Dermis blood vessel endothelial cell (primary cell): Measurements from ENCODE around the gene NEK1. TPM values are rescaled to one million over a fixed set of nuclear protein-coding genes. Genes with fewer than 3 reads are reported as not detected.

Experiments
- DNase-seq: peaks from one replicate; pipeline ENCODE4 v3.0.0; 2010
- total RNA-seq: library from RNA; depleted of rRNA; stranded (reverse); fragments of >200 nt; gene quantifications from 2 replicates; pipeline ENCODE4 v1.2.3, GENCODE V29; 2014

Gene NEK1
- total RNA-seq, 1 donor from 2014 or later: 7.8 TPM

- DNase-seq: peak; percentile 73
Measured at GRCh38 chr4:169361756-169362155, 250.6 kb downstream of the NEK1 start.

GRCh38 chr4:169359961-169360360 is 252.4 kb downstream of the NEK1 start:
- no peak for DNase-seq

- no peak for DNase-seq
Measured at GRCh38 chr4:169352360-169352759, 260.0 kb downstream of the NEK1 start.

- DNase-seq: peak; percentile 73
Measured at GRCh38 chr4:169351872-169352271, 260.5 kb downstream of the NEK1 start.

- DNase-seq: no peak
Measured at GRCh38 chr4:169348541-169348940, 263.8 kb downstream of the NEK1 start.

- no peak for DNase-seq
Measured at GRCh38 chr4:169346840-169347239, 265.5 kb downstream of the NEK1 start.

GRCh38 chr4:169345316-169345721 is 267.1 kb downstream of the NEK1 start:
- DNase-seq: peak; percentile 43

Other genes starting within 250 kb of the NEK1 start
- gene CLCN3, start 8.0 kb upstream of the NEK1 start, total RNA-seq: 91.6 and 130 TPM in 2 replicates
- gene HPF1, start 145.4 kb upstream of the NEK1 start, total RNA-seq: 23.0 and 38.3 TPM in 2 replicates